Left ventricle myocardium inferior (tissue), 1 donor: ENCODE measurements around the gene ADAT1. TPM values are rescaled to one million over a fixed set of nuclear protein-coding genes. Genes with fewer than 3 reads are reported as not detected.

Experiments
- DNase-seq: peaks from one replicate; pipeline ENCODE4 v3.0.0-alpha.2; 2020
- H3K27ac ChIP-seq: fragments of 200-600 bp; replicated peaks from 2 replicates; pipeline ENCODE4 v1.8.0; 2021
- H3K27me3 ChIP-seq: fragments of 200-600 bp; 2 replicates; pipeline ENCODE4 v1.8.0; 2021; ENCODE audit warnings: low read depth
- H3K36me3 ChIP-seq: fragments of 200-600 bp; 2 replicates; pipeline ENCODE4 v1.8.0; 2021
- H3K4me1 ChIP-seq: fragments of 200-600 bp; 2 replicates; pipeline ENCODE4 v1.8.0; 2021
- H3K4me3 ChIP-seq: fragments of 200-600 bp; 2 replicates; pipeline ENCODE4 v1.8.0; 2021; ENCODE audit warnings: mild to moderate bottlenecking, moderate library complexity
- H3K9me3 ChIP-seq: fragments of 200-600 bp; replicated peaks from 2 replicates; pipeline ENCODE4 v1.8.0; 2021
- intact Hi-C: fragments of 100-400 bp; cut with micrococcal nuclease; formaldehyde crosslinking; loops from one replicate; pipeline ENCODE4 v1.11.0; 2022
- total RNA-seq: library from RNA; stranded (reverse); fragmentation: NEBNext Ultra II Directional; extraction: Animal tissue kit (Norgen Biotek cat#: 25700); gene quantifications from one replicate; pipeline ENCODE4 v1.2.1, GENCODE V29; 2021
- TF ChIP-seq, protein P1 (sequence below): fragments of 200-600 bp; IDR thresholded peaks from 2 replicates; pipeline ENCODE4 v1.8.0; 2021; ENCODE audit warnings: antibody characterized with exemption, mild to moderate bottlenecking, borderline replicate concordance
- donor health status: DM: no; HTN: yes; CAD: no; lungs with severe emphysema.

ADAT1 gene
- total RNA-seq, 1 donor from 2014 or later = 28.4 TPM

DNA sequence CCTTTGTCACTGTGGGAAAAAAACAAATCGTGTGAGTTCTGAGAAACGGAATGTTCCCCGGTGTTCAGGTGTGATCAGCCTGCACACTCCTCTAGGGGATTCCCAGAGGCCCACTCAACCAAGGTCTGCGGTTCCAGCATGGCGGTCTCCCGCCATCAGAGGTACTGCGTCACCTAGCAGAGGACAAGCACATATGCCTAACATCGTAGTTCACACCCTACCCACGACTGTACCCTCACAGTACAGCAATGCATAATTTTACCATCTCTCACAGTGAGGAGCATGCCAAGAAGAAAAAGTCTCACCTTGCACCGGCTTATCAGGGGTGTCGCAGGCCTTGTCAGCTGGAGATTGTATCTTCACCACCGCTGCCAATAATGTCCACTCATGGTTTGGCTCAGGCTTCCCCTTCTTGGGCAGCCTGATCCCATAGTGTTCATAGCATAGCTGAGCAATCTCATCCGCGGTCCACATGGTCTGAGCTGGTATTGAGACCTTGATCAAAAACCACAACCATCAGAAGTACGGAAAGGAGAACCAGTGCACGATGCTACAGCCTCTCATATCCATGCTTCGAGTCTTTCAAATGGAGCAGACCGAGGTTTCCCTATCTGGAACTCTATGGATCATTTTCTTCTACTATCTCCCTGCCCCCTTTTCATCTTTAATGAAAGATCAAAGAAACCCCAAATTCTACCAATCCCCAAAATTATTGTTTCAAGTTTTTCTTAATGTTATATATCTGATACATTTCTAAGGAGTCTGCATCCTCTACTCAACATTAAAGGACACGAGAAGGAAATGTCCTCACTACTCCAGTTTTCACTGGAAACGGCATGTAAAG is 2.5 kb downstream of the ADAT1 start:
- no peaks in the 10 kb centered on the region for H3K9me3 ChIP-seq
- peaks cover 34% of the 10 kb centered on the region for H3K4me1 ChIP-seq
- H3K36me3 ChIP-seq = peaks cover 47% of the 10 kb centered on the region
- TF ChIP-seq, protein P1, sequence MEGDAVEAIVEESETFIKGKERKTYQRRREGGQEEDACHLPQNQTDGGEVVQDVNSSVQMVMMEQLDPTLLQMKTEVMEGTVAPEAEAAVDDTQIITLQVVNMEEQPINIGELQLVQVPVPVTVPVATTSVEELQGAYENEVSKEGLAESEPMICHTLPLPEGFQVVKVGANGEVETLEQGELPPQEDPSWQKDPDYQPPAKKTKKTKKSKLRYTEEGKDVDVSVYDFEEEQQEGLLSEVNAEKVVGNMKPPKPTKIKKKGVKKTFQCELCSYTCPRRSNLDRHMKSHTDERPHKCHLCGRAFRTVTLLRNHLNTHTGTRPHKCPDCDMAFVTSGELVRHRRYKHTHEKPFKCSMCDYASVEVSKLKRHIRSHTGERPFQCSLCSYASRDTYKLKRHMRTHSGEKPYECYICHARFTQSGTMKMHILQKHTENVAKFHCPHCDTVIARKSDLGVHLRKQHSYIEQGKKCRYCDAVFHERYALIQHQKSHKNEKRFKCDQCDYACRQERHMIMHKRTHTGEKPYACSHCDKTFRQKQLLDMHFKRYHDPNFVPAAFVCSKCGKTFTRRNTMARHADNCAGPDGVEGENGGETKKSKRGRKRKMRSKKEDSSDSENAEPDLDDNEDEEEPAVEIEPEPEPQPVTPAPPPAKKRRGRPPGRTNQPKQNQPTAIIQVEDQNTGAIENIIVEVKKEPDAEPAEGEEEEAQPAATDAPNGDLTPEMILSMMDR = no peak
- no peak overlapping the region for H3K27ac ChIP-seq
- H3K27me3 ChIP-seq = no peaks in the 10 kb centered on the region
- H3K4me3 ChIP-seq = no peak overlapping the region
- intact Hi-C loops = no loop called here
- no peak for DNase-seq

DNA sequence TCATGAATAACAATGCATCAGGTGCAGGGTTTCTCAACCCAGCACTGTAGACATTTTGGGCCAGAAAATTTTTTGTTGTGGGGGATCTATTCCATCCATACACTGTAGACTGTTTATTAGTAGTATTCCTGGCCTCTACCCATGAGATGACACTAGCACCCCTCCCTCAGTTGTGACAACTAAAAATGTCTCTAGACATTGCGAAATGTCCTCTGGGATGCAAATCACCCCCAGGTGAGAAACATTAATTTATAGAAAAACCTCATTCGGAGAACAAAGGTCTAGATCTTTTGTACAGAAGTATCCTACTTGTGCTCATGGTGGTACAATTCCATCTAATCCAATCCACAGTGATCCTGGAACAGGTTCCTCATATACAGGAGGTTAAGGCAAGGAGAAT is 4.3 kb downstream of the ADAT1 start:
- Histone ChIP-seq H3K4me3 (no peak overlapping the region), H3K4me1 (peaks cover 42% of the 10 kb centered on the region), H3K36me3 (peaks cover 56% of the 10 kb centered on the region), H3K9me3 (no peaks in the 10 kb centered on the region), H3K27me3 (no peaks in the 10 kb centered on the region), H3K27ac (no peak overlapping the region)
- TF ChIP-seq, protein P1 = no peak
- no peak for DNase-seq
- intact Hi-C loops = loop anchor here (10.0 kb wide), 1 partner anchor 134 kb away; no protein-coding TSS in a partner anchor

DNA sequence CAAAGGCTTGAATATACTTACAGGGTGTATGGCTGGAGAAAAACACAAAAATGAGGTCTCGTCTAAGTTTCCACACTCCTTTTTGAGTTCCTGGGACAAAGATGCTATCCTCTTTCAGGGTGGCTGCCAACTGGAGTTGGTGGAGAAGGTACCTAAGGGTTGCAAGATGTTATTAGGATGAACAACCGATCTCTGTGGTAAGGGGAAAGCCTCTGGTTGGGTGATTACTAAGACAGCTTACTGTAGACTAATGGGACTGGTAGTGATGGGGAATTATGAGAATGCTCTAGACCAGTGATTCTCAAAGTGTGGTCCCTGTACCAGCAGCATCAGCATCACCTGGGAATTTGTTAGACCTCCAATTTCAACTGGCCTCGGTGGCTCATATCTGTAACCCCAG is 6.0 kb downstream of the ADAT1 start:
- Histone ChIP-seq H3K4me3 (no peak overlapping the region), H3K4me1 (peaks cover 28% of the 10 kb centered on the region), H3K27ac (no peak overlapping the region), H3K36me3 (peaks cover 73% of the 10 kb centered on the region), H3K9me3 (no peaks in the 10 kb centered on the region), H3K27me3 (no peaks in the 10 kb centered on the region)
- intact Hi-C loops = loop anchor here (10.0 kb wide), 1 partner anchor 132 kb away; no protein-coding TSS in a partner anchor
- TF ChIP-seq, protein P1 = no peak
- DNase-seq = no peak

DNA sequence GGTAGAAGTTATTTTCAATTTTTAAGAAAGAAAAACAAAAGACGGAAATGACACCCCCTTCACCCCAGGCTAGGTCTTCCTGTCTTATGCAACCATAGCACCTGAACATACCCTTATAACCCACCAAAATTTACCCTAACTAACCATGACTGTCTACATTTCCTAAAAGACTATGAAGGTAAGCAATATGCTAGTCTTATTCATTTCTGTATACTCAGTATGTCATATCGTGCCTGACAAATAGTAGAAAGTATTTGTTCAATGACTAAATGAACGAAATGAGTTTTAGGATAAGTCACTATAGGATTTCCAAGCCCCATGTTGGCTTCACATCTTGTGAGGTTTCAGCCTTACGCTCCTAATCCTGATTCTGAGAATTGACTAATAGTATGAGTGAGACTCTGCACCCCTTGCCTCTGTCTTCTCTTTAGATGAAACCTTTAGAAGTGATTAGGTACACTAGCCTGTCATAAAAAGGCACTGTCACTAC is 6.5 kb downstream of the ADAT1 start:
- TF ChIP-seq, protein P1 = no peak
- Histone ChIP-seq H3K4me3 (no peak overlapping the region), H3K36me3 (peaks cover 78% of the 10 kb centered on the region), H3K27ac (no peak overlapping the region), H3K9me3 (no peaks in the 10 kb centered on the region), H3K4me1 (peaks cover 23% of the 10 kb centered on the region), H3K27me3 (no peaks in the 10 kb centered on the region)
- no peak for DNase-seq
- intact Hi-C loops = loop anchor here (10.0 kb wide), 1 partner anchor 132 kb away; no protein-coding TSS in a partner anchor

DNA sequence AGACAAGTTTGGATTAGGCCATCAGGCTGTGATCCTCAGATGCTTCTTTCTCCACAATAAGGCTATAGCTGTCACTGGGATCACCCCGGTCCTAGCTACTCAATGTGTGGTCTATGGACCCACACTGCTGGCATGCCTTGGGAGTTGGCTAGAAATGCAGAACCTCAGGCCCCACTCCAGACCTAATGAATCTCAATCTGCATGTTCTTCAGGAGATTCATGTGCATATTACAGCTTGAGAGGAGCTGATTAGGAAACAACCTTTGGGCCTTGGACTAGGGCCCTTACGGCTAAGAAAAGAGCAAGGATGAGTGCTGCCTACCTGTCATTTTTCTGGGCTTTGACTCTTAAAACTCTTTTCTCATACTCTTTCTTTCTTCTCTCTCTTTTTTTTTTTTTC is 7.5 kb downstream of the ADAT1 start:
- Histone ChIP-seq H3K4me1 (peaks cover 13% of the 10 kb centered on the region), H3K36me3 (peaks cover 88% of the 10 kb centered on the region), H3K27me3 (no peaks in the 10 kb centered on the region), H3K9me3 (no peaks in the 10 kb centered on the region), H3K27ac (no peak overlapping the region), H3K4me3 (no peak overlapping the region)
- DNase-seq = no peak
- TF ChIP-seq, protein P1 = no peak
- intact Hi-C loops = loop anchor here (10.0 kb wide), 1 partner anchor 131 kb away; no protein-coding TSS in a partner anchor
